Activated CD4-positive, alpha-beta T cell treated with anti-CD3 and anti-CD28 coated beads, Interleukin-2, amount 50 U/mL, for 24 hours (primary cell): ENCODE data around the gene IFNA7.
"Not testable (repeated sequence)": the region's sequence is repeated elsewhere in the genome, so short reads cannot be mapped to it uniquely, and the experiment has no call there.

Experiments
- DNase-seq, 2 donors: peaks; one replicate each; pipeline ENCODE4 v3.0.0-alpha.2; 2020; ENCODE audit warnings: low read depth in 1 of 2, low spot score in 1 of 2

The IFNA7 gene

DNA sequence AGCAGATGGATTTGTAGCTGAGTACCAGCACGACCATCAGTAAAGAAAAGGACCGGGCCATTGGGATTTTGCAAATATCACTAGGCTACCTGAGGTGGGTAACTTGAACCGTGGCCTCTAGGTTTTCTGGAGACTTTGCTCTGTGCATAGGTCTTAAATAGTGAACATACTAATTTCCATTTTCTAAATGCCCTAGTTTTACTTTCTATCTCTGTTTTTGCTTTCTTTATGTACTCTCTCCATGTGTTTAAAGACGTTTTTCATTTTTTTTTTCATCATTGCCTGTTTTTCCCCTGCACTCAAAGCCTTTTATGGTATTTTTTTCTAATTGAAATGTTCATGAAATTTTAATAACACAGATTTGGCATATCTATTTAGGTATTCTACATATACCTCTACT is at the start of gene IFNA7:
Gene IFNA7, minus strand, starts transcription at position 101 of the 400 bp plus-strand sequence. Its CDS starts 40 bp downstream, at position 61.
- DNase-seq, result not testable (repeated sequence)

DNA sequence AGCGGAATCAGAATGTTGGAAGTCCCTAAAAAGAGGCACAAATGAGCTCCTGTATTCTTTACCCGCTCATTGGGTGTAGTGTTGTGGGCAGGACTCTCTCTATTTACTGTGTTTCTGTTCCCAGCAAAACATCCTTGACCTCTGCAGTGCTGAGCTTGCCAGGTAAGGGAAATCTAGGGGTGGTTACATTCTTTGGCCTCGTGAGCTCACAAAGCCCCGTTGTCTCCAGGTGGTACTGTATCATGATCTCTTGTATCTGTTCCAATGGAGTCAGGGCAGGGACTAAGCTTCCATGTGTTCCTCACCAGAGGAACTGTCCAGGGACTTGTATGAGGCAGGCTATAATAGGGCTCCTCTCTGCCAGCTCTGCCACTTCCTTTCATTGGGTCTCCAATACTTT is 49.6 kb upstream of the IFNA7 start:
- no peak for DNase-seq

DNA sequence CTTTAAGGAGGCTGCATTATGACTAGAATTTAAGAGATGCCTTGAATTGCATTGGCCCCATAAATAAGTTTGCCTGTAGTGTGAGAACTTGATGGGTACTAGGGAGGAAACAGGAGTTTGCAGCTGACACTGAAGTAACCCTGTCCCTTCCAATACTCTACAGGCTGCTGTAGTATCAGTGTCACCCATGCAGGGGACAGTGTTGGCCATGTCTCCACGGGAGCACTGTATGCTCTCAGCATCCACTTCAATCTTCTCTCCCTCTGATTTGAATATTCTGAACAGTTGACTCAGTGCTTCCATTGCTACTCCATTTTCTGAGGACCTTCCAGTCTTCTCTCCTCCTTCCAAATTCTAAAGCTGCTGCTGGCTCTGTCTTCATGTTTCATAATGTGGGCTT is 49.2 kb upstream of the IFNA7 start:
- no peak for DNase-seq

DNA sequence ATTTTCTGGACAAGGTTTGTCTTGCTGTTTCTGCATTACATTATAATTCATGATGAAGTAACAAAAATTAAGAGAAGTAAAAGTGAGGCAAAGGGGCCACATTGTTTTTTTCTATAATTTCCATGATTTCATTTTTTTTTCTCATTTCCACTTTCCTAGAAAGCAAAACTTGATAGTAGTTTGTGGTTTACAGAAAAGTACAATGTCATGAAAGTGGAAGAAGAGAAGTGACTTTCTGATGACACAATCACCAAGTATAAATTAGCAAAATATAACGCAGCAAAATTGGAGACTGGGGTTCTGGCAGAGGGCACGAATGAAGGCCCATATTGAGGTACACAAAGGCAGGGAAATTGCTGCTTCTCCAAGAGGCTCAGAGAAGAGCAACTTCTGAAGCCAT is 42.8 kb upstream of the IFNA7 start:
- no peak for DNase-seq

DNA sequence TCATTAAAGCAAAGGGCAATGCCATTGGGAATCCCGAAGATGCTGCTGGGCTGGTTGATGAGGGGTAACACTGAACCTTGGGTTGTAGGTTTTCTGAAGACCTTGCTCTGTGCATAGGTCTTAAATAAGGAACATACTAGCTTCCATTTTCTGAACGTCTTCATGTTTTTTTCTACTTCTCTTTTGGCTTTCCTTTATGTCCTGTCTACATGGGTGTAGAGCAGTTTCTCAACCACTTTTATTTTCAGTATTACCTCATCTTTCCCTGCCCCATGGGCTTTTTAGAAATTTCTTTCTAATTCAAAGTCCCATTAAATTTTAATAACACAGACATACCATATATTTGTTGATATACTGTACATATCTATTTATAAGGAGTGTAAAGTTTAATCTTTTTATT is 37.9 kb upstream of the IFNA7 start, which contains the start of gene IFNA14:
Gene IFNA14, minus strand, starts transcription at position 95 of the 400 bp plus-strand sequence. Its CDS starts 70 bp downstream, at position 25.
- DNase-seq, result no peak

DNA sequence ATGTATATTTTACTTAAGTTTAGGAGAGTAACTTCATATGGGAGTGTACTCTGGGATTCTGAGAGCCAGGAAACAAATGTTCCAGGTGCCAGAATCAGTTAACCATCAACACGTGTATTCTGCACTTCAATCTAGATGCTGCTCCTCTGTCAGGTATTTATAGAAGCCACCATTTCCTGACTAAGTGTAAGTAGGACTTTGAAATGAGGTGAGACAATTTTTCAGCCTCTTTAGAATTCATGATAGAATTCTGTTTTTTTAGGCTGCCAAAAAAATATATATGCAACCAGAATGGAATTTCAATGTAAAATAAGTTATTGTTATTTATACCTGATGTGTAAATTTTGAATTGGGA is 34.3 kb upstream of the IFNA7 start:
- DNase-seq, result not testable (repeated sequence)

DNA sequence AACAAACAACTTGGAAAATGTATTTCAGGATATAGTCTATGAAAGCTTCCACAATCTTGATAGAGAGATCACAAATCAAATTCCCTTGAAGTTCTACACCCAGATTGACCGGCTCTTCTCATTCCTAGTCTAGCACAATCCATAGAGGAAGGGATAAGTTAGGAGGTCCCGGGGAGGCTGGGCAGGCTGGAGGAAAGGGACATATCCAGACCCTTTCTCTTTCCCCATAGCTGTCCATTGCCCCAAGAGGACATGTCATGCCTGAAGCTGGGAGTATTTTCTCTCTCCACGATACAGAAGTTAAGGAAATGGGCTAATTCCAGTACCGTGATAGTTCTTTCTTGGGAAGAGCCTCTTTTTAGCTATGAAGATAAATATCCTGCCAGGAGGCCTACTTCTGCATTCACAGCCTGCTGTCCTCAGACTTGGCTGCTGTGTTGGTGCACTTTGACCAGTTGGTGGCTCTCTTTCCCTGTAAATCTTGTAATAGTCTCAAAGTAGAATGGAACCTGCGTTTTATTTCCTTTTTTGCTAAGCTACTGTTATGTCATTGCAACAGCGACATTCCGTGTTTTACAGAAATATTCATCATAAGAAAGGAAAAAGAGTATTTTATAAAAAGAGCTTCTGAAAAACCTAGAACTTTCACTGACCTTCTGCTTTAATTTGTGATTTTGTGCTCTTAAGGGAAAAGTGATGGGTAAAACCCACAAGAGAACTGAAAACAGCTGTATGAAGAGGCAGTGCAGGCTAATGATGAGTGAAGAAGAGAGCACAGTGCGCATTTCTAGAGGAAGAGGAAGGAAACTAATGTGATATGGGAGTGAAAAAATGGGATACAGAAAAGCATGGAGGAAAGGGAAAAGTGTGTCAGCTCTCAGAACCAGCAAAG is 33.7 kb upstream of the IFNA7 start:
- peak in 1 of 2 donors; percentile 27 for DNase-seq

DNA sequence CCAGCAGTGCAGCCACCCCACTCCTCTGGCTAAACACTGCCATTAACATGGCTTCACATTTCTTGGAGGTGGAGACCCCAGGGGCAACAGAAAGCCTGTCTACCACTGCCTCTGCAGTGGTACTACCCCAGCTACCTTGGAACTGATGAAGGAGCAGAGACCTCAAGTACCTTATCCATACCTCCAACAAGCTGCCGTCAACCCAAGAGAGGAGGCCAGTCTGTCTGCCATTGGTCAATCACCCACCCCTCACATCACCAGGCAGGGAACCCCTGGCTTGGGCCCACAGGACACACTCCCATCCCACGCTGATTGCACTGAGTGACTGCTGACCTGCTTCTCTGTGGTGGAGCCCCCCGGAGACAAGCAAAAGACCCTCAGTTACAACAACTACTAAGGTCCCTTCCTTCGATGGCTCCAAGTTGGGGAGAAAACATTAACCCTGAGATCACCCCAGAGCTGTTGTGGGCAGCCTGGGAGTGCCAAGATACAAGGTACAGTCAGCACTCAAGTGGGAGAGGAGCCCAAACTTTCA is 32.2 kb upstream of the IFNA7 start:
- DNase-seq, result no peak

DNA sequence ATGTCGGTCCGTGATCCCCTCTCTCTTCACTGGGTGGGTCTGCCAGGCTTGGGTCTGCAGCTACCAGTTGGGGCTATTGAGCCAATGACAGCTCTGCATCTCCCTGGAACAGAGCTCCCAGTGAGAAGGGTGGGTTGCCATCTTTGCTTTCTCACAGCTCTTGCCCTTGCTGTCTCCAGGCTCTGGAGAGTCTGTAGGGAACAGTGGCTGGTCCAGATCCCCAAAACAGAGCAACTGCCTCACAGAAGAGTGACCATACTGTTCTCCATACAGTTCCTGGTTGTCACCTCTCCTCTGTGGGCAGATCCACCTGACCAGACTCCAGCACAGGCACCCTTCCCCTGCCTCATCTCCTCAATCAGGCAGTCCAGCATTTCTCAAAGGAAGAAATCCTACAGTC is 31.3 kb upstream of the IFNA7 start:
- no peak for DNase-seq

DNA sequence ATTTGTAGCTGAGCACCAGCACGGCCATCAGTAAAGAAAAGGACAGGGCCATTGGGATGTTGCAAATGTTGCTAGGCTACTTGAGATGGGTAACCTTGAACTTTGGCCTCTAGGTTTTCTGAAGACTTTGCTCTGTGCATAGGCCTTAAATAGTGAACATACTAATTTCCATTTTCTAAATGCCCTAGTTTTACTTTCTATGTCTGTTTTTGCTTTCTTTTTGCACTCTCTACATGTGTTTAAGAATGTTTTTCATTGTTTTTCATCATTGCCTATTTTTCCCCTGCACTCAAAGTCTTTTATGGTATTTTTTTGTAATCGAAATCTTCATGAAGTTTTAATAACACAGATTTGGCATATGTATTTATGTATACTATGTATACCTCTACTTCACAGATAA is 26.1 kb upstream of the IFNA7 start, which contains the start of gene IFNA17:
Gene IFNA17, minus strand, starts transcription at position 101 of the 400 bp plus-strand sequence. Its CDS starts 49 bp downstream, at position 52.
- no peak for DNase-seq

DNA sequence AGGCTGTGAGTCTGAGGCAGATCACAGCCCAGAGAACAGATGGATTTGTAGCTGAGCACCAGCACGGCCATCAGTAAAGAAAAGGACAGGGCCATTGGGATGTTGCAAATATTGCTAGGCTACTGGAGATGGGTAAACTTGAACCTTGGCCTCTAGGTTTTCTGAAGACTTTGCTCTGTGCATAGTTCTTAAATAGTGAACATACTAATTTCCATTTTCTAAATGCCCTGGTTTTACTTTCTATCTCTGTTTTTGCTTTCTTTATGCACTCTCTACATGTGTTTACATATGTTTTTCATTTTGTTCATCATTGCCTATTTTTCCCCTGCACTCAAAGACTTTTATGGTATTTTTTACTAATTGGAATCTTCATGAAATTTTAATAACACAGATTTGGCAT is 15.2 kb upstream of the IFNA7 start, which contains the start of gene IFNA16:
Gene IFNA16, minus strand, starts transcription at position 101 of the 400 bp plus-strand sequence. Its CDS starts 6 bp downstream, at position 95.
- DNase-seq, result not testable (repeated sequence)

DNA sequence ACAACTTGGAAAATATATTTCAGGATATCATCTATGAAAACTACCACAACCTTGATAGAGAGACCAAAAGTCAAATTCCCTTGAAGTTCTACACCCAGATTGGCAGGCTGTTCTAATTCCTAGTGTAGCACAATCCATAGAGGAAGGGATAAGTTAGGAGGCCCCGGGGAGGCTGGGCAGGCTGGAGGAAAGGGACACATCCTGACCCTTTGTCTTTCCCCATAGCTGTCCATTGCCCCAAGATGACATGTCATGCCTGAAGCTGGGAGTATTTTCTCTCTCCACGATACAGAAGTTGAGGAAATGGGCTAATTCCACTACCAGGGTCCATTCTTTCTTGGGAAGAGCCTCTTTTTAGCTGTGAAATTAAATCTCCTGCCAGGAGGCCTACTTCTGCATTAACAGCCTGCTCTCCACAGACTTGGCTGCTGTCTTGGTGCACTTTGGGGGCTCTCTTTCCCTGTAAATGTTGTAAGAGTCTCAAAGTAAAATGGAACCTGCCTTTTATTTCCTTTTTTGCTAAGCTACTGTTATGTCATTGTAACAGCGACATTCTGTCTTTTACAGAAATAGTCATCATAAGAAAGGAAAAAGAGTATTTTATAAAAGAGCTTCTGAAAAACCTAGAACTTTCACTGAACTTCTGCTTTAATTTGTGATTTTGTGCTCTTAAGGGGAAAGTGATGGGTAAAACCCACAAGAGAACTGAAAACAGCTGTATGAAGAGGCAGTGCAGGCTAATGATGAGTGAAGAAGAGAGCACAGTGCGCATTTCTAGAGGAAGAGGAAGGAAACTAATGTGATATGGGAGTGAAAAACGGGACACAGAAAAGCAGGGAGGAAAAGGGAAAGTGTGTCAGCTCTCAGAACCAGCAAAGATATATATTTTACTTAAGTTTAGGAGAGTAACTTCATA is 11.7 kb upstream of the IFNA7 start:
- DNase-seq, result not testable (repeated sequence)

DNA sequence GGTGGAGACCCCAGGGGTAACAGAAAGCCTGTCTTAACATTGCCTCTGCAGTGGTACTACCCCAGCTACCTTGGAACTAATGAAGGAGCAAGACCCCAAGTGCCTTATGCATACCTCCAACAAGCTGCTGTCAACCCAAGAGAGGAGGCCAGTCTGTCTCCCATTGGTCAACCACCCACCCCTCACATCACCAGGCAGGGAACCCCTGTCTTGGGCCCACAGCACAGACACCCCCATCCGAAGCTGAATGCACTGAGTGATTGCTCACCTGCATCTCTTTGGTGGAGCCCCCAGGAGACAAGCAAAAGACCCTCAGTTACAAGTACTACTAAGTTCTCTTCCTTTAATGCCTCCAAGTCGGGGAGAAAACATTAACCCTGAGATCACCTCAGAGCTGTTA is 10.2 kb upstream of the IFNA7 start:
- DNase-seq, result not testable (repeated sequence)

DNA sequence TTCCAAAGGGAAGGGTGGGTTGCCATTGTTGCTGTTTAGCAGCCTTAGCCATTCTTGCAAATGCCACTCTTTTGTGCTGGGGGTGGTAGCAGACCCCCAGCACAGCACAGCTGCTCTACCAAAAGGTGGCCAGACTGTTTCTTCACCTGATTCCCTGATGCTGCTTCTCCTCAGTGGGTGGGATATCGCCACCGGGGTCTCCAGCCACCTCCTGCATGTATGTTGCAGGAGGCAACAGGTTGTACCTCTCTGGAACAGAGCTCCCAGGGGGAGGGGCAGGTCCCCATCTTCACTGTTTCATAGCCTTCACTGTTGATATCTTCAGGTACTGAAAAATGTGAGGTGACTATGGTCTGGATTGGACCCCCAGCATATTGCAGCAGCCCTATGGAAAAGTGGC is 8.8 kb upstream of the IFNA7 start:
- not testable (repeated sequence) for DNase-seq

DNA sequence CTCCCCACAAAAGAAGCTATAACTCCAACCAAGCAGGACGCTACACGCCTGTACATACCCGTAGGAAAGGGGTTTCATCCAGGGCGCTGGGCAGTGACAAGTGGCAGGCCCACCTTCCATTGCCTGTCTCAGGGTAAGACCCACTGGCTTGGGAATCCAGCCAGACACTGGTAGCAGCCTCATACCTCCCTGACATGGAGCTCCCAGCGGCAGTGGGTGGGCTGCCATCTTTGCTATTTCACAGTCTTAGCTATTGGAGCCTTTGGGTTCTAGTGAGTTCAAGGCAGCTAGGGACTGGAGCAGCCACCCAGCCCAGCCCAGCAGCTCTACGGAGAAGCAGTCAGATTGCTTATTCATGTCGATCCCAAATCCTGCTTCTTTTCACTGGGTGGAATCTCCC is 8.3 kb upstream of the IFNA7 start:
- no peak for DNase-seq

DNA sequence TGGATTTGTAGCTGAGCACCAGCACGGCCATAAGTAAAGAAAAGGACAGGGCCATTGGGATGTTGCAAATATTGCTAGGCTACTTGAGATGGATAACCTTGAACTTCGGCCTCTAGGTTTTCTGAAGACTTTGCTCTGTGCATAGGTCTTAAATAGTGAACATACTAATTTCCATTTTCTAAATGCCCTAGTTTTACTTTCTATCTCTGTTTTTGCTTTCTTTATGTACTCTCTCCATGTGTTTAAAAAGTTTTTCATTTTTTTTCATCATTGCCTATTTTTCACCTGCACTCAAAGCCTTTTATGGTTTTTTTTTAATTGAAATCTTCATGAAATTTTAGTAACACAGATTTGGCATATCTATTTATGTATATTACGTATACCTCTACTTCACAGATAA is 5.0 kb upstream of the IFNA7 start, which contains the start of gene IFNA10:
Gene IFNA10, minus strand, starts transcription at position 101 of the 400 bp plus-strand sequence. Its CDS starts 46 bp downstream, at position 55.
- not testable (repeated sequence) for DNase-seq

DNA sequence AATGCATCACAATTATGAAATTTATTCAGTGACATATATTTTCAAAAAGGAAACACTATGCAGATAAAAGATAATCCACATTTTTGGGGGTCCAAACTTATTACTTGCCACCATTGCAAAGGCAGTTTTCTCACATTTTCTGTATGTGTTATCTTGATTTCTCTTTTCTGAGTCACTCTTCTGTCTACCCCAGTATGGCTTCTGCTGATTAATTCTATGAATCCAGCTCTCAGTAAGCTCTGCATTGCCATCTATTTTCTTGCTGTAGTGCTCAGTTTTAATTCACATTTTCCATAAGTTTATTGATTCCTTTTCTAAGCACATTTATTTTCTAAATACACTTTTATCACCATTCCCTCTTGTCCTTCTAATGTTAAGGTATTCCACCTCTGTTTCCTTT is 3.2 kb upstream of the IFNA7 start:
- no peak for DNase-seq

DNA sequence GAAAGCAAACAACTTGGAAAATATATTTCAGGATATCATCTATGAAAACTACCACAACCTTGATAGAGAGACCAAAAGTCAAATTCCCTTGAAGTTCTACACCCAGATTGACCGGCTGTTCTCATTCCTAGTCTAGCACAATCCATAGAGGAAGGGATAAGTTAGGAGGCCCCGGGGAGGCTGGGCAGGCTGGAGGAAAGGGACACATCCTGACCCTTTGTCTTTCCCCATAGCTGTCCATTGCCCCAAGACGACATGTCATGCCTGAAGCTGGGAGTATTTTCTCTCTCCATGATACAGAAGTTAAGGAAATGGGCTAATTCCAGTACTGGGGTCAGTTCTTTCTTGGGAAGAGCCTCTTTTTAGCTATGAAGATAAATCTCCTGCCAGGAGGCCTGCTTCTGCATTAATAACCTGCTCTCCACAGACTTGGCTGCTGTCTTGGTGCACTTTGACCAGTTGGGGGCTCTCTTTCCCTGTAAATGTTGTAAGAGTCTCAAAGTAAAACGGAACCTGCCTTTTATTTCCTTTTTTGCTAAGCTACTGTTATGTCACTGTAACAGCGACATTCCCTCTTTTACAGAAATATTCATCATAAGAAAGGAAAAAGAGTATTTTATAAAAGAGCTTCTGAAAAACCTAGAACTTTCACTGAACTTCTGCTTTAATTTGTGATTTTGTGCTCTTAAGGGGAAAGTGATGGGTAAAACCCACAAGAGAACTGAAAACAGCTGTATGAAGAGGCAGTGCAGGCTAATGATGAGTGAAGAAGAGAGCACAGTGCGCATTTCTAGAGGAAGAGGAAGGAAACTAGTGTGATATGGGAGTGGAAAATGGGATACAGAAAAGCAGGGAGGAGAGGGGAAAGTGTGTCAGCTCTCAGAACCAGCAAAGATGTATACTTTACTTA is 6.9 kb downstream of the IFNA7 start:
- DNase-seq, result peak in 1 of 2 donors; percentile 23

DNA sequence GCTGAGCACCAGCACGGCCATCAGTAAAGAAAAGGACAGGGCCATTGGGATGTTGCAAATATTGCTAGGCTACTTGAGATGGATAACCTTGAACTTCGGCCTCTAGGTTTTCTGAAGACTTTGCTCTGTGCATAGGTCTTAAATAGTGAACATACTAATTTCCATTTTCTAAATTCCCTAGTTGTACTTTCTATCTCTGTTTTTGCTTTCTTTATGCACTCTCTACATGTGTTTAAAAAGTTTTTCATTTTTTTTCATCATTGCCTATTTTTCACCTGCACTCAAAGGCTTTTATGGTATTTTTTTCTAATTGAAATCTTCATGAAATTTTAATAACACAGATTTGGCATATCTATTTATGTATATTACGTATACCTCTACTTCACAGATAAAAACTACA is 14.5 kb downstream of the IFNA7 start, which contains the start of gene IFNA4:
Gene IFNA4, minus strand, starts transcription at position 101 of the 400 bp plus-strand sequence. Its CDS starts 56 bp downstream, at position 45.
- not testable (repeated sequence) for DNase-seq
